Activated CD8-positive, alpha-beta memory T cell treated with anti-CD3 and anti-CD28 coated beads, Interleukin-2, amount 50 U/mL, for 4 hours (primary cell): Measurements from ENCODE around the gene CHD5.

Source experiments
- DNase-seq: peaks from one replicate; pipeline ENCODE4 v3.0.0-alpha.2; 2020

The CHD5 gene

GRCh38 chr1:6129313-6129712 lies 50.8 kb downstream of the CHD5 start:
- no peak for DNase-seq

- DNase-seq, result no peak
Observed at GRCh38 chr1:6128276-6129081, 51.6 kb downstream of the CHD5 start.

GRCh38 chr1:6127587-6128163 lies 52.4 kb downstream of the CHD5 start:
- peak; percentile 64 for DNase-seq

GRCh38 chr1:6126521-6127067 lies 53.5 kb downstream of the CHD5 start:
- no peak for DNase-seq

- DNase-seq, result no peak
Observed at GRCh38 chr1:6126028-6126427, 54.1 kb downstream of the CHD5 start.

- no peak for DNase-seq
Observed at GRCh38 chr1:6125366-6125765, 54.8 kb downstream of the CHD5 start.

- DNase-seq, result no peak
Observed at GRCh38 chr1:6124746-6125365, 55.3 kb downstream of the CHD5 start.

- DNase-seq, result no peak
Observed at GRCh38 chr1:6124341-6124740, 55.8 kb downstream of the CHD5 start.

- no peak for DNase-seq
Observed at GRCh38 chr1:6123816-6124215, 56.3 kb downstream of the CHD5 start.

- DNase-seq, result no peak
Observed at GRCh38 chr1:6123083-6123482, 57.0 kb downstream of the CHD5 start.

- no peak for DNase-seq
Observed at GRCh38 chr1:6121651-6122370, 58.3 kb downstream of the CHD5 start.

GRCh38 chr1:6121021-6121421 lies 59.1 kb downstream of the CHD5 start:
- no peak for DNase-seq

- no peak for DNase-seq
Observed at GRCh38 chr1:6118415-6118814, 61.7 kb downstream of the CHD5 start.

- no peak for DNase-seq
Observed at GRCh38 chr1:6117624-6118023, 62.5 kb downstream of the CHD5 start.

- DNase-seq, result no peak
Observed at GRCh38 chr1:6117064-6117463, 63.1 kb downstream of the CHD5 start.

- no peak for DNase-seq
Observed at GRCh38 chr1:6116137-6116536, 64.0 kb downstream of the CHD5 start.

- no peak for DNase-seq
Observed at GRCh38 chr1:6113745-6114144, 66.4 kb downstream of the CHD5 start.

- DNase-seq, result no peak
Observed at GRCh38 chr1:6113116-6113515, 67.0 kb downstream of the CHD5 start.

GRCh38 chr1:6112690-6113005 lies 67.5 kb downstream of the CHD5 start:
- DNase-seq, result no peak

GRCh38 chr1:6111991-6112689 lies 68.0 kb downstream of the CHD5 start:
- DNase-seq, result no peak

- no peak for DNase-seq
Observed at GRCh38 chr1:6111571-6111970, 68.5 kb downstream of the CHD5 start.

- DNase-seq, result no peak
Observed at GRCh38 chr1:6110326-6110725, 69.8 kb downstream of the CHD5 start.

GRCh38 chr1:6109688-6110087 lies 70.4 kb downstream of the CHD5 start:
- DNase-seq, result no peak
